SU-DHL-6 (cell line): ENCODE data around the gene HPS5.

Experiments used
- H2AFZ ChIP-seq: fragments of 200-600 bp; sonication (generic); 2 replicates; pipeline ENCODE4 v1.6.1; 2014; ENCODE audit warnings: low read depth, mild to moderate bottlenecking, moderate library complexity, mixed read lengths, antibody characterized with exemption, low read length; ENCODE audit not compliant: severe bottlenecking
- H3F3A ChIP-seq: fragments of 200-600 bp; shearing (Covaris generic); 2 replicates; pipeline ENCODE4 v1.6.0; 2016; ENCODE audit warnings: antibody characterized with exemption, mild to moderate bottlenecking; ENCODE audit not compliant: insufficient read depth
- H3K27ac ChIP-seq: fragments of 200-600 bp; sonication (generic); 2 replicates; pipeline ENCODE4 v1.5.1; 2016; ENCODE audit warnings: low read depth, mild to moderate bottlenecking, low read length, moderate library complexity, mixed read lengths
- H3K27me3 ChIP-seq: fragments of 200-600 bp; sonication (generic), shearing (Covaris generic); 2 replicates; pipeline ENCODE4 v1.6.0; 2014; ENCODE audit warnings: mild to moderate bottlenecking, low read length
- H3K36me3 ChIP-seq: fragments of 200-600 bp; sonication (generic); 2 replicates; pipeline ENCODE4 v1.6.1; 2014; ENCODE audit warnings: mild to moderate bottlenecking, low read length, mixed read lengths
- H3K4me2 ChIP-seq: fragments of 300-600, 200-600 bp; shearing (Covaris generic), sonication (generic); 2 replicates; pipeline ENCODE4 v1.6.0; 2014; ENCODE audit warnings: low read length, low read depth, mild to moderate bottlenecking; ENCODE audit not compliant: poor library complexity, severe bottlenecking
- H3K4me3 ChIP-seq: fragments of 200-600 bp; sonication (generic); 2 replicates; pipeline ENCODE4 v1.5.1; 2014; ENCODE audit warnings: antibody characterized with exemption, low read length, mild to moderate bottlenecking, mixed read lengths; ENCODE audit not compliant: insufficient read depth, poor library complexity, severe bottlenecking
- H3K79me2 ChIP-seq: fragments of 200-600 bp; sonication (generic); 2 replicates; pipeline ENCODE4 v1.6.1; 2014; ENCODE audit warnings: mild to moderate bottlenecking, low read length, moderate library complexity; ENCODE audit not compliant: insufficient read depth
- H3K9ac ChIP-seq: fragments of 200-600 bp; sonication (generic); 2 replicates; pipeline ENCODE4 v1.7.0; 2014; ENCODE audit warnings: mild to moderate bottlenecking, low read length
- H3K9me2 ChIP-seq: fragments of 200-600 bp; sonication (generic); replicated peaks from 2 replicates; pipeline ENCODE4 v1.6.1; 2014; ENCODE audit warnings: low read length; ENCODE audit not compliant: insufficient read depth
- H3K9me3 ChIP-seq: fragments of 200-600 bp; sonication (generic); 2 replicates; pipeline ENCODE4 v1.6.1; 2014; ENCODE audit warnings: low read length, mixed read lengths; ENCODE audit not compliant: insufficient read depth
- H4K20me1 ChIP-seq: fragments of 200-600 bp; sonication (generic); 2 replicates; pipeline ENCODE4 v1.6.1; 2014; ENCODE audit warnings: low read depth, mild to moderate bottlenecking, antibody characterized with exemption, low read length, moderate library complexity, mixed read lengths
- CTCF ChIP-seq: fragments of 200-600 bp; sonication (generic); IDR thresholded peaks from one replicate; pipeline ENCODE4 v1.5.1; 2017; ENCODE audit warnings: antibody characterized with exemption, mild to moderate bottlenecking, low read length, moderate library complexity; ENCODE audit not compliant: insufficient read depth, poor library complexity, severe bottlenecking
- EZH2phosphoT487 ChIP-seq: fragments of 200-600 bp; sonication (generic), shearing (Covaris generic); conservative IDR thresholded peaks from 2 replicates; pipeline ENCODE4 v1.6.1; 2018; ENCODE audit warnings: mild to moderate bottlenecking, antibody characterized with exemption, low read length, moderate library complexity, mixed read lengths

Gene HPS5

GRCh38 chr11:18304745-18305144, 17.2 kb downstream of the HPS5 start:
- Histone ChIP-seq H3K27me3 (no peaks in the 10 kb centered on the region), H4K20me1 (no peaks in the 10 kb centered on the region), H3K27ac (no peak overlapping the region), H3K9me2 (no peaks in the 10 kb centered on the region), H3F3A (no peaks in the 10 kb centered on the region; the same call in 1 of the 2 replicates), H3K79me2 (no peaks in the 10 kb centered on the region), H3K9ac (no peak overlapping the region), H3K4me2 (no peak overlapping the region), H3K4me3 (no peak overlapping the region), H2AFZ (no peak overlapping the region), H3K9me3 (no peaks in the 10 kb centered on the region), H3K36me3 (peaks cover 62% of the 10 kb centered on the region)
- TF ChIP-seq CTCF (no peak), EZH2phosphoT487 (no peak)

GRCh38 chr11:18299721-18300120, 22.2 kb downstream of the HPS5 start:
- no peaks in the 10 kb centered on the region for H3K27me3 ChIP-seq
- no peaks in the 10 kb centered on the region for H4K20me1 ChIP-seq
- H3F3A ChIP-seq: peaks cover 4% of the 10 kb centered on the region; the same call in 1 of the 2 replicates
- no peaks in the 10 kb centered on the region for H3K79me2 ChIP-seq
- no peak overlapping the region for H3K27ac ChIP-seq
- peaks cover 63% of the 10 kb centered on the region for H3K36me3 ChIP-seq
- H3K9me2 ChIP-seq: no peaks in the 10 kb centered on the region
- H3K9me3 ChIP-seq: no peaks in the 10 kb centered on the region
- TF ChIP-seq EZH2phosphoT487 (no peak), CTCF (no peak)
- H2AFZ ChIP-seq: no peak overlapping the region
- no peak overlapping the region for H3K4me3 ChIP-seq
- H3K4me2 ChIP-seq: no peak overlapping the region
- H3K9ac ChIP-seq: no peak overlapping the region

GRCh38 chr11:18295316-18295715, 26.6 kb downstream of the HPS5 start:
- H3K4me2 ChIP-seq: no peak overlapping the region
- no peak overlapping the region for H2AFZ ChIP-seq
- H4K20me1 ChIP-seq: no peaks in the 10 kb centered on the region
- no peak overlapping the region for H3K4me3 ChIP-seq
- H3K9me2 ChIP-seq: no peaks in the 10 kb centered on the region
- TF ChIP-seq CTCF (no peak), EZH2phosphoT487 (no peak)
- H3K27ac ChIP-seq: no peak overlapping the region
- no peaks in the 10 kb centered on the region for H3K9me3 ChIP-seq
- H3F3A ChIP-seq: peaks cover 4% of the 10 kb centered on the region; the same call in 1 of the 2 replicates
- H3K27me3 ChIP-seq: no peaks in the 10 kb centered on the region
- no peaks in the 10 kb centered on the region for H3K79me2 ChIP-seq
- H3K36me3 ChIP-seq: peaks cover 79% of the 10 kb centered on the region
- no peak overlapping the region for H3K9ac ChIP-seq

- peaks cover 4% of the 10 kb centered on the region; the same call in 1 of the 2 replicates for H3F3A ChIP-seq
- no peak for TF ChIP-seq CTCF
- no peak for TF ChIP-seq EZH2phosphoT487
- H4K20me1 ChIP-seq: no peaks in the 10 kb centered on the region
- H3K9ac ChIP-seq: no peak overlapping the region
- H3K27me3 ChIP-seq: no peaks in the 10 kb centered on the region
- H2AFZ ChIP-seq: no peak overlapping the region
- H3K9me2 ChIP-seq: no peaks in the 10 kb centered on the region
- H3K27ac ChIP-seq: no peak overlapping the region
- no peaks in the 10 kb centered on the region for H3K9me3 ChIP-seq
- no peak overlapping the region for H3K4me3 ChIP-seq
- peaks cover 78% of the 10 kb centered on the region for H3K36me3 ChIP-seq
- no peak overlapping the region for H3K4me2 ChIP-seq
- H3K79me2 ChIP-seq: no peaks in the 10 kb centered on the region
Measured at GRCh38 chr11:18294862-18295261, 27.1 kb downstream of the HPS5 start.
